GM12875 (cell line): Measurements from ENCODE around the gene PTRH1.

ENCODE experiments used
- H3K4me3 ChIP-seq: one replicate; pipeline ENCODE4 v1.5.1; 2011; ENCODE audit warnings: low read depth, low read length, control low read depth
- CTCF ChIP-seq: IDR thresholded peaks from 2 replicates; pipeline ENCODE4 v1.5.1; 2011; ENCODE audit warnings: low read depth, mild to moderate bottlenecking, control low read depth, inconsistent platforms, low read length, moderate library complexity, borderline replicate concordance; ENCODE audit not compliant: insufficient read depth

PTRH1 gene

GRCh38 chr9:127749090-127749787 is 33.8 kb upstream of the PTRH1 start:
- no peak overlapping the region for H3K4me3 ChIP-seq
- TF ChIP-seq CTCF, result no peak

GRCh38 chr9:127746959-127747569 is 31.6 kb upstream of the PTRH1 start:
- no peak overlapping the region for H3K4me3 ChIP-seq
- no peak for TF ChIP-seq CTCF

- no peak for TF ChIP-seq CTCF
- no peak overlapping the region for H3K4me3 ChIP-seq
Observed at GRCh38 chr9:127744398-127745110, 29.1 kb upstream of the PTRH1 start.

GRCh38 chr9:127742435-127743088 is 27.1 kb upstream of the PTRH1 start:
- H3K4me3 ChIP-seq, result no peak overlapping the region
- TF ChIP-seq CTCF, result no peak

GRCh38 chr9:127741831-127742434 is 26.5 kb upstream of the PTRH1 start:
- TF ChIP-seq CTCF, result no peak
- no peak overlapping the region for H3K4me3 ChIP-seq

DNA sequence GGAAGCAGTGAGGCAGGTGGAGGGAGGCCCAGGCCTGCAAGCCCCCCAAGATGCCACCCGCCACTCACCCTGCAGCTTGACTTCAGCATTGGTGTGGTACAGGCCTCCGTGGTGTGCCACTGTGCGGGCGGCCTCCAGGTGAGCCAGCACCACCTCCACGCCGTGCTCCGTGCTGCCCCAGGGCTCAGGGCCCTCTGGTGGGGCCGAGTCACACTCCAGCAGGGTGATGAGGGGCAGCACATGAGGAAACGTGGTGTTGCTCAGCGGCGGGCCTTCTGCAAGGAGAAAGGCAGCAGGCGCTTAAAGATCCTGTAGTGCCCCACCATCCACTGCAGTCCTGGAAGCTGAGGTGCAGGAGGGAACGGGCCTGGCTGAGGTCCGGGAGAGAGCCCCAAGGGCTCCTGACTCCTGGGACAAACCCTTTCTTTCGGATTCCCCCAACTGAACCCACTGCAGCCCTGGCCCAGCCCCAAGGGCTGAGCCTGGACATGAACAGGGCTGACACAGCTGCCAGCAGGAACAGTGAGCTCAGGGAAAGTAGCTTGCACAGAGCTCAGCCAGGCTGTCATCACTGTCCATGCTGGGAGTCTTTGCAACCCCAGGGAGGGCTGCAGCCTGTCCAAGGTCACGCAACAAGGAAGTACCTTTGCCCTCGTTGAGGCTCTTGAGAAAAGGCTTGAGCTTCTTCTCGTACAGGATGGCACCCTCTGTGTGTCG is 24.3 kb upstream of the PTRH1 start:
- no peak for TF ChIP-seq CTCF
- no peak overlapping the region for H3K4me3 ChIP-seq
